Astrocyte of the cerebellum (primary cell): ENCODE measurements around the gene PXMP2.

Experiments
- DNase-seq: peaks from one replicate; pipeline ENCODE4 v3.0.0-alpha.2; 2011; ENCODE audit warnings: low read depth
- H3K4me3 ChIP-seq: 2 replicates; pipeline ENCODE4 v1.5.1; 2011; ENCODE audit warnings: mild to moderate bottlenecking, low read depth, low read length, moderate library complexity
- CTCF ChIP-seq: IDR thresholded peaks from 2 replicates; pipeline ENCODE4 v1.5.1; 2012; ENCODE audit warnings: low read length, low read depth, moderate library complexity, mild to moderate bottlenecking; ENCODE audit errors: missing control alignments
- in situ Hi-C: cut with HindIII; loops from 2 replicates; pipeline ENCODE4 v1.10.0; 2017; ENCODE audit warnings: low sequenced_read_pairs

PXMP2 gene

GRCh38 chr12:132719954-132720324, 32.6 kb downstream of the PXMP2 start:
- no peak for DNase-seq

GRCh38 chr12:132720606-132721345, 33.4 kb downstream of the PXMP2 start:
- no peak overlapping the region for H3K4me3 ChIP-seq
- TF ChIP-seq CTCF = no peak
- in situ Hi-C loops = no loop called here
- DNase-seq = no peak

More at GRCh38 chr12:132719954-132720324, 32.6 kb downstream of the PXMP2 start:
- in situ Hi-C loops = no loop called here
- no peak for TF ChIP-seq CTCF
- no peak overlapping the region for H3K4me3 ChIP-seq

- no peak for DNase-seq
- no peak for TF ChIP-seq CTCF
- no peak overlapping the region for H3K4me3 ChIP-seq
- in situ Hi-C loops = no loop called here
Measured at GRCh38 chr12:132723015-132723763, 35.8 kb downstream of the PXMP2 start.

- DNase-seq = no peak
- in situ Hi-C loops = no loop called here
- no peak for TF ChIP-seq CTCF
- no peak overlapping the region for H3K4me3 ChIP-seq
Measured at GRCh38 chr12:132723764-132724140, 36.4 kb downstream of the PXMP2 start.

GRCh38 chr12:132724506-132725241, 37.3 kb downstream of the PXMP2 start:
- DNase-seq = no peak
- H3K4me3 ChIP-seq = no peak overlapping the region
- no peak for TF ChIP-seq CTCF
- in situ Hi-C loops = no loop called here

GRCh38 chr12:132726386-132726785, 39.0 kb downstream of the PXMP2 start:
- no peak overlapping the region for H3K4me3 ChIP-seq
- in situ Hi-C loops = no loop called here
- no peak for DNase-seq
- TF ChIP-seq CTCF = no peak
